CMK (cell line): Measurements from ENCODE around the gene SDK1.

Experiments used
- DNase-seq: peaks from one replicate; pipeline ENCODE4 v3.0.0-alpha.2; 2010; ENCODE audit warnings: low read depth

The SDK1 gene

GRCh38 chr7:3338161-3338560 lies 37.1 kb downstream of the SDK1 start:
- no peak for DNase-seq

GRCh38 chr7:3345699-3346481 lies 44.8 kb downstream of the SDK1 start:
- DNase-seq, result no peak

GRCh38 chr7:3349126-3349525 lies 48.1 kb downstream of the SDK1 start:
- DNase-seq, result no peak

- DNase-seq, result no peak
Observed at GRCh38 chr7:3356173-3356572, 55.1 kb downstream of the SDK1 start.

GRCh38 chr7:3358991-3359390 lies 57.9 kb downstream of the SDK1 start:
- DNase-seq, result no peak

- no peak for DNase-seq
Observed at GRCh38 chr7:3367261-3367660, 66.2 kb downstream of the SDK1 start.

GRCh38 chr7:3370068-3370830 lies 69.2 kb downstream of the SDK1 start:
- no peak for DNase-seq

GRCh38 chr7:3370921-3371320 lies 69.9 kb downstream of the SDK1 start:
- no peak for DNase-seq

GRCh38 chr7:3371601-3372000 lies 70.5 kb downstream of the SDK1 start:
- no peak for DNase-seq

GRCh38 chr7:3374239-3374638 lies 73.2 kb downstream of the SDK1 start:
- no peak for DNase-seq

GRCh38 chr7:3378390-3379150 lies 77.5 kb downstream of the SDK1 start:
- no peak for DNase-seq

GRCh38 chr7:3380034-3380433 lies 79.0 kb downstream of the SDK1 start:
- DNase-seq, result no peak

- no peak for DNase-seq
Observed at GRCh38 chr7:3380886-3381685, 80.0 kb downstream of the SDK1 start.

- DNase-seq, result no peak
Observed at GRCh38 chr7:3386423-3387190, 85.6 kb downstream of the SDK1 start.

- DNase-seq, result no peak
Observed at GRCh38 chr7:3393862-3394261, 92.8 kb downstream of the SDK1 start.

- DNase-seq, result no peak
Observed at GRCh38 chr7:3397324-3397723, 96.3 kb downstream of the SDK1 start.

GRCh38 chr7:3399858-3400257 lies 98.8 kb downstream of the SDK1 start:
- no peak for DNase-seq

- DNase-seq, result no peak
Observed at GRCh38 chr7:3404501-3404900, 103.4 kb downstream of the SDK1 start.

- DNase-seq, result no peak
Observed at GRCh38 chr7:3408814-3409595, 108.0 kb downstream of the SDK1 start.

- no peak for DNase-seq
Observed at GRCh38 chr7:3412871-3413270, 111.8 kb downstream of the SDK1 start.
